GM10248 (cell line): ENCODE data around the gene SIRT5.

Experiments used
- CTCF ChIA-PET: fragments of 300-600 bp; sonication (Branson Sonifier 250); formaldehyde crosslinking; extraction: SDS; loops from one replicate; lab custom pipeline; 2021; ENCODE audit warnings: antibody characterized with exemption; lab: Yijun Ruan, JAX
- POLR2A ChIA-PET: fragments of 350-650 bp; sonication (Branson Sonifier 250); formaldehyde crosslinking; extraction: SDS; loops from one replicate; lab custom pipeline; 2020; ENCODE audit warnings: antibody characterized with exemption; lab: Yijun Ruan, JAX
- DNase-seq: peaks from one replicate; pipeline ENCODE4 v3.0.0; 2012; ENCODE audit errors: extremely low spot score
- TF ChIP-seq, protein P1 (sequence below): IDR thresholded peaks from 2 replicates; pipeline ENCODE4 v1.5.1; 2012; ENCODE audit warnings: mild to moderate bottlenecking, low read depth; ENCODE audit errors: extremely low read depth, missing control alignments, control extremely low read depth

The SIRT5 gene

DNA sequence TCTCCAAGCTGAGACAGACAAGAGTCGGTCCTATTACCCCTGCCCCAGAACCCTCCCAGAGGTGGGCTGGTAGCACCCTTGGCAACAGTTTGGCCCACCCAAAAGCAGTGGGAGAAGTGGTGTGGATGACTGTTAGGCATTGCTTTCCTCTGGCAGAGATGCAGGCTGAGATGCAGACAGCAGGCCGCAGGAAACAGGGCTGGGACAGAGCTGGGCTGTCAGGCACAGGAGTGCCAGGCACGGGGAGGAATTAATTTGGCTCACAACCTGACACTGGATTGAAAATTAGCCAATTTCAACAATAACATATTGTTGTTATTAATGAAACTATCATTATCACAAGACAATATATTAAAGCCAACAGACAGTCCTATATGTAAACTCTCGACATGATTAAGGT is 15.7 kb upstream of the SIRT5 start:
- ChIA-PET CTCF (interaction anchor here (1.5 to 10.8 kb wide), 3 partner anchors 13 to 21 kb away, joined by 3 to 89 read pairs (median 5); partner anchors contain the start of gene SIRT5), POLR2A (no interaction called here)
- no peak for DNase-seq
- TF ChIP-seq, protein P1, sequence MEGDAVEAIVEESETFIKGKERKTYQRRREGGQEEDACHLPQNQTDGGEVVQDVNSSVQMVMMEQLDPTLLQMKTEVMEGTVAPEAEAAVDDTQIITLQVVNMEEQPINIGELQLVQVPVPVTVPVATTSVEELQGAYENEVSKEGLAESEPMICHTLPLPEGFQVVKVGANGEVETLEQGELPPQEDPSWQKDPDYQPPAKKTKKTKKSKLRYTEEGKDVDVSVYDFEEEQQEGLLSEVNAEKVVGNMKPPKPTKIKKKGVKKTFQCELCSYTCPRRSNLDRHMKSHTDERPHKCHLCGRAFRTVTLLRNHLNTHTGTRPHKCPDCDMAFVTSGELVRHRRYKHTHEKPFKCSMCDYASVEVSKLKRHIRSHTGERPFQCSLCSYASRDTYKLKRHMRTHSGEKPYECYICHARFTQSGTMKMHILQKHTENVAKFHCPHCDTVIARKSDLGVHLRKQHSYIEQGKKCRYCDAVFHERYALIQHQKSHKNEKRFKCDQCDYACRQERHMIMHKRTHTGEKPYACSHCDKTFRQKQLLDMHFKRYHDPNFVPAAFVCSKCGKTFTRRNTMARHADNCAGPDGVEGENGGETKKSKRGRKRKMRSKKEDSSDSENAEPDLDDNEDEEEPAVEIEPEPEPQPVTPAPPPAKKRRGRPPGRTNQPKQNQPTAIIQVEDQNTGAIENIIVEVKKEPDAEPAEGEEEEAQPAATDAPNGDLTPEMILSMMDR: no peak

DNA sequence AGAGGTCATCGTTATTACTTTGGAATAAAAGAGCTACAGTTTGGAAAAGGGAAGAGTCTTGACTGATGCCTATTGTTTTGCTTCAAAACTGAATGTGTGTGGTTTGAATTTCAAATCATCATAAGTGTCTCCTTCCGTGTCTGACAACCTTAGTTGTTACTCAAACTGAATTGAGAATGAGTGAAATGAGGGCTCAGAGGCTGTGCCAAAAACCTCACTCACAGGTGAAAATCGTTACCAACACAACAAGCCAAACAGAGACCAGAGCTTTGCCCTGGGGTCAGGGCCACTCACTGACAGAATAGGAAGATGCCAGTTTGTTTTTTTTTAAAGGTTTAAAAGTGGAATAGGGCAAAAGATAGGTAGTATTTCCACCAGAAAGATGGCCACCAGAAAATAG is 15.2 kb upstream of the SIRT5 start:
- TF ChIP-seq, protein P1: no peak
- CTCF ChIA-PET: interaction anchor here (1.5 to 10.8 kb wide), 3 partner anchors 13 to 22 kb away, joined by 3 to 89 read pairs (median 5); partner anchors contain the start of gene SIRT5
- POLR2A ChIA-PET: no interaction called here
- DNase-seq: no peak

GRCh38 chr6:13559968-13560650 is 14.3 kb upstream of the SIRT5 start:
- CTCF ChIA-PET: interaction anchor here (10.8 kb wide), 1 partner anchor 15 kb away, joined by 89 read pairs; the partner anchor contains the start of gene SIRT5
- DNase-seq: no peak
- TF ChIP-seq, protein P1: no peak
- POLR2A ChIA-PET: no interaction called here

DNA sequence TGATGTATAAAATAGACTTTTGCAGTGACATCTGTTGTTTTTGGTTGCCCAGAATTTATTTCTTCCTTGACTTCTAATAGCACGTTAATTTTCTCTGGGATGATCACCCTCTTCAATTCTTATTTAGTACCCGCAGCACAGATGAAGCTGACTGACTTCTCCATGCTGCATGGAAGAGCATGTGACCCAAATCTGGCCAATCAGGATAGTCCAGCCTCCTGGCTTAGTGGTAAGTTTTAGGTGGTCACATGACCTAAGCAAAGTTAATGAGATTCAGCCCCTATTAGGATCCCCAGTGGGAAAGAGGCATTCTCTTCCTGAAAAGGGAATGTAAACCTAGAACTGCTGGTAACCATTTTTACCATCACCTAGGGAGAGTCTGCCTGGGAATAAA is 13.8 kb upstream of the SIRT5 start:
- CTCF ChIA-PET: interaction anchor here (0.7 to 10.8 kb wide), 2 partner anchors 13 to 15 kb away, joined by 3 to 89 read pairs; partner anchors contain the start of gene SIRT5
- TF ChIP-seq, protein P1: no peak

DNA sequence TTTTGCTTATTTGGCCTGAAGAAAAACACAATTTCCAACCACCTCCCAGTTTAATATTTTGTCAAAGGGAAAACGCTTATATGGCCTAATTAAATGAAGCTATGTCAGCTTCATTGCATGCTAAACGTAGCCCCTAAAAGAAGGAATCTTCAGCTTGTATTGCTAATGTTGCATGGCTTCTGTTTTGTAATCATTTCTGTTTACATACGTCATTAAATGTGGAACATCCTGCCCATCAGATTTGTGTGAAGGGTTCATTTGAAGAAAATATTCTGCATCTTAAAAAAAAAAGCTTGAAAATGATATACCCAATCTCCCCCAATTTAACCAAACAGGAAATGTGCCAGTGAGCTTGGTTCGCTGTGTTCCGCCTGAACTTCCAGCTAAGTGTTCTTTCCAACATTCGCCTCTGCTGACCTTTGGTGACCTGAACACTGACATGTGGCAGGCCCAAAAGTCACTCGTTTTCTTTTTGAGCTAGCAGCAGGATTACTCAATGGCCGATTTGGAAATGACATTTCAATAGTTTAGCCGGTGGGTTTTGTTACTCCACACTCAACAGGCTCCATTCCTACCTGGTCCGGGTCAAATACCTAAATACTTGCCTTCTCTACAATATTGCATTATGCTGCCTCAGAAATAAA is 12.7 kb upstream of the SIRT5 start:
- TF ChIP-seq, protein P1: no peak
- DNase-seq: no peak
- CTCF ChIA-PET: interaction anchor here (0.8 to 10.8 kb wide), 5 partner anchors 9 to 29 kb away, joined by 3 to 89 read pairs (median 3); partner anchors contain the start of gene SIRT5
- POLR2A ChIA-PET: no interaction called here

More for the DNA sequence above, 13.8 kb upstream of the SIRT5 start:
- POLR2A ChIA-PET: no interaction called here
- DNase-seq: no peak

GRCh38 chr6:13563009-13563408 is 11.4 kb upstream of the SIRT5 start:
- POLR2A ChIA-PET: no interaction called here
- TF ChIP-seq, protein P1: no peak
- CTCF ChIA-PET: interaction anchor here (1.3 to 10.8 kb wide), 4 partner anchors 10 to 28 kb away, joined by 3 to 89 read pairs (median 8); partner anchors contain the start of gene SIRT5
- DNase-seq: no peak
